ENCODE measurements around the gene SHC2. TPM values are rescaled to one million over a fixed set of nuclear protein-coding genes. Genes with fewer than 3 reads are reported as not detected.
"Not testable (repeated sequence)": the region's sequence is repeated elsewhere in the genome, so short reads cannot be mapped to it uniquely, and the experiment has no call there.

The SHC2 gene
- total RNA-seq, 4 donors from 2014 or later: 14.6 to 25.0 (median 17.8) TPM

GRCh38 chr19:411723-412355, 49.0 kb downstream of the SHC2 start:
- WGBS, 2 donors: 35 to 53% methylated on average over 10 to 12 of the region's 13 CpGs
- TF ChIP-seq POLR2A (IDR thresholded peaks at IDR 0.05) (no peak), CTCF (IDR thresholded peaks at IDR 0.05) (no peak)
- intact Hi-C loops (cut with DNase I; ENCODE audit: low total_unique reads): no loop called here
- no peak overlapping the region for H3K4me3 ChIP-seq (ENCODE audit: low read depth, poor library complexity, severe bottlenecking)
- no peak for DNase-seq (ENCODE audit: low spot score in 2 of 2)

GRCh38 chr19:411121-411722, 49.6 kb downstream of the SHC2 start:
- peak in 1 of 2 donors; percentile 54 for DNase-seq (ENCODE audit: low spot score in 2 of 2)
- intact Hi-C loops (cut with DNase I; ENCODE audit: low total_unique reads): not testable (repeated sequence)
- 85 to 88% methylated on average over 8 to 14 of the region's 22 CpGs for WGBS, 2 donors

GRCh38 chr19:410243-410781, 50.5 kb downstream of the SHC2 start:
- no peak overlapping the region for H3K4me3 ChIP-seq (ENCODE audit: low read depth, poor library complexity, severe bottlenecking)
- TF ChIP-seq CTCF (IDR thresholded peaks at IDR 0.05) (no peak), POLR2A (IDR thresholded peaks at IDR 0.05) (no peak)
- 48 to 52% methylated on average over 20 to 21 of the region's 21 CpGs for WGBS, 2 donors
- intact Hi-C loops (cut with DNase I; ENCODE audit: low total_unique reads): no loop called here
- DNase-seq (ENCODE audit: low spot score in 2 of 2): no peak

More at GRCh38 chr19:411121-411722, 49.6 kb downstream of the SHC2 start:
- H3K4me3 ChIP-seq (ENCODE audit: low read depth, poor library complexity, severe bottlenecking): not testable (repeated sequence)

GRCh38 chr19:409516-410242, 51.2 kb downstream of the SHC2 start:
- TF ChIP-seq POLR2A (IDR thresholded peaks at IDR 0.05) (no peak), CTCF (IDR thresholded peaks at IDR 0.05) (no peak)
- 6 to 9% methylated on average over 23 of the region's 23 CpGs for WGBS, 2 donors
- intact Hi-C loops (cut with DNase I; ENCODE audit: low total_unique reads): no loop called here
- no peak overlapping the region for H3K4me3 ChIP-seq (ENCODE audit: low read depth, poor library complexity, severe bottlenecking)
- DNase-seq (ENCODE audit: low spot score in 2 of 2): peak in 1 of 2 donors; percentile 84

- DNase-seq (ENCODE audit: low spot score in 2 of 2): peak in 1 of 2 donors; percentile 82
- TF ChIP-seq CTCF (IDR thresholded peaks at IDR 0.05) (no peak), POLR2A (IDR thresholded peaks at IDR 0.05) (no peak)
- H3K4me3 ChIP-seq (ENCODE audit: low read depth, poor library complexity, severe bottlenecking): peak within 1 kb of the TSS; percentile 6
- WGBS, 2 donors: 0 to 1% methylated on average over 11 to 34 of the region's 80 CpGs
- intact Hi-C loops (cut with DNase I; ENCODE audit: low total_unique reads): no loop called here
Observed at GRCh38 chr19:408902-409515, 51.8 kb downstream of the SHC2 start, which contains the start of gene C2CD4C. TSS of gene C2CD4C (minus strand) at chr19:409147. CDS start at chr19:408361, 786 bp downstream.
